GM19467 (cell line): ENCODE results near the gene METTL6.
A peak's percentile ranks its signal among the peaks of the same experiment; 100 is the strongest.
"Not testable (repeated sequence)": the region's sequence is repeated elsewhere in the genome, so short reads cannot be mapped to it uniquely, and the experiment has no call there.

Source experiments
- ATAC-seq: cut with Tn5 transposase; IDR thresholded peaks from one replicate; pipeline ENCODE4 v1.9.1; 2021; ENCODE audit warnings: mild to moderate bottlenecking, moderate library complexity; ENCODE audit not compliant: unreplicated experiment

The METTL6 gene, protein sequence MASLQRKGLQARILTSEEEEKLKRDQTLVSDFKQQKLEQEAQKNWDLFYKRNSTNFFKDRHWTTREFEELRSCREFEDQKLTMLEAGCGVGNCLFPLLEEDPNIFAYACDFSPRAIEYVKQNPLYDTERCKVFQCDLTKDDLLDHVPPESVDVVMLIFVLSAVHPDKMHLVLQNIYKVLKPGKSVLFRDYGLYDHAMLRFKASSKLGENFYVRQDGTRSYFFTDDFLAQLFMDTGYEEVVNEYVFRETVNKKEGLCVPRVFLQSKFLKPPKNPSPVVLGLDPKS

DNA sequence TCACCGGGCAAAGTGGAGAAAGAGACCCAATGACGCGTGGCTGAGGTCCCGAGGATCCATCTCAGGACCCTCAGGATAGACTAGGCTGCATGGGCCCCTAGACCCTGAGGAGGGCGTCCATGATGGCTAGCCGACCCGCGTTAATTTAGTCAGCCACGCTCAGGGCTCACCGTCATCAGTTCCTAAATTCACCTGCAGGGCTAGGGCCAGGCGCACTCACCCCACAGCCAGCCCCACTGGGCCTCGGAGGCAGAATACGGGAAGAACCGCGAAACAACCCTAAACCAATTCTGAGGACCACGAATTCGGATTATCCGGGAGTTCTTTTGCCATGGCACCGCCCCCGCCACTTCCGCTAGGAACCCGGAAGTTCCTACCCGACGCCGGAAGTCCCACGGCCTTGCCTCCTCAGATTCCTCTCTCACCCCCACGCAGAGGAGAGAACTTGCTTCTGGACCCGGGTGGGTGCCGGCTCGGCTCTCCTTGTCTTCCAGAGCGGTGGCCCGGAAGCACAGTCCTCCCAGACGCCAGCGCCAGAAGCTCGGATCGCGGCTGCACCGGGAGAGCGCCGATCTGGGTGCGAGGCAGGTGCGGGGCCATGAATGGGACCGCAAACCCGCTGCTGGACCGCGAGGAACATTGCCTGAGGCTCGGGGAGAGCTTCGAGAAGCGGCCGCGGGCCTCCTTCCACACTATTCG is at the start of gene METTL6, which contains the start of gene EAF1:
Gene METTL6 (minus strand): TSS at position 363 of the 699 bp plus-strand sequence. CDS start 1,033 bp downstream, outside the sequence.
Gene EAF1 (plus strand): TSS at position 417 of the 699 bp plus-strand sequence. CDS start 182 bp downstream, at position 599.
- peak; percentile 84 for ATAC-seq

DNA sequence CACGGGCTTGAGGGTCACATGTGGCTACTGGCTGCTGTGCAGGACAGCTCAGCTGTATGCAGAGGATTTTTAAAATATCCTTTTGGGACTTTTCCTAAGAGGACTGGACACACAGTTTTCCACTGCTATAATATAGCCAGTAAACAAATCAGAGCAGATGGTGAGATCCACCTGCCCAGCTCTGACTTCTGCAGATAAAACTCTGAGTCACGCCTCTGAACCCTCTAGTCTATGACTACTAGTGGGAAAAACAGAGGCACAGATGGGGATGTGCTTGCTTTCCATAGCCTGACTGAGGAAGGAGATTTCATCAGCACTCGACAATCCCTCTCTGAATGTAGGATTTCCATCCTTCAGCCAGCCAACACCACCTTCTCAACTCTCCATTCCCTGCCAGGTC is 49.0 kb upstream of the METTL6 start:
- no peak for ATAC-seq

DNA sequence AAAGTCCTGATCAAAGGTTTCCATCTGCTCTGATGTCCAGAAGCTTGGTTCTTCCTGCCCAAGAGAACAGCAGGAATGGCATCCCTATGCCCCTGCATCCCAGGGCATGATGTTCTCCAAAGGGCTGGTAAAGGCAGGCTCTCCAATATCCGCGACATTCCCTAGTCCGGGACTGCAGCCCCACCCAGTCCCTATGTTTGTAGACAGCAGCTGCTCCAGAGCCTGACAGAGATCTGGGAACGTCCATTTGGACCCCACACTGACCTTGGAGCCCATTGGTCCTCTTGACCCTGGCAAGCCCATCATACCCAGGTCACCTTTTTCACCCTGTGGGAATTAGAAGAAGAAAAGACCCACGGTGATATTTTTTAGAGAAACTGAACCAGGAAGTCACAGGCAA is 47.8 kb upstream of the METTL6 start:
- ATAC-seq = no peak

DNA sequence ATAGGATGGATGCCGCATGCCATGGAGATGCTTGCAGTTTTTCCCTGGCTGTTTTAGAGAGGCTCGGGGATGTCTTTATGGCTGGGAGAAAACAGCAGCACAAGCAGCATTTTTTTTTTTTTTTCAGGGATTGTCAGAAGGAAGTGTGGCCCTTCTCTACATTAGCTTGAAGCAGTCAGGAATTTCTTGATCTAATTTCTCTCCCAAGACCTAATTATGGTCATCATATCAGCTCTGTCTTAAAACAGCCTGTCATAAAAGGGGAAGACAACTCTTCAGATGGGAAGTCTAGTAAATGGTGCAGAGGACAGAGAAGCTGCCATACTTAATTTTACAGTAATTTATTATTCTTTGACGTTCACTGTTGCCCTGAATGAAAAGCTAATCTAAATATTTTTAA is 44.5 kb upstream of the METTL6 start:
- ATAC-seq = no peak

DNA sequence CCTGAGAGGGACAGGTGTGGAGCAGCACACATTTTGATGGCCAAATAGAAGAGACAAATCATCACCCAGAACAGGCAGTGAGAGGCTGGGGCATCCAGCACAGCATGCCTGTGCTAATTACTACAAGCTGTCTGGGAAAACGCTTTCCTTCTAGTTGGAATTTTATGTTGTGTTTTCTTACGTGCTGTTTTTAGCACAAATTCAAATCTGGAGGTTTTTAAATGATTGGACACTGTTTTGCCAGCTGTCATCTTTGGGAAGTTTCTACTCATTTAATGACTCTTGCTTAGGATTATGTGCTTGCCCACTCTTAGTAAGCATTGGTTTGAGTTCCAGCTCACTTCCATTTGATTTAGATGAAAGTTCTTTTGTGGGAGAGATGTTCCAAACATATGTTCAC is 43.5 kb upstream of the METTL6 start:
- ATAC-seq = no peak

DNA sequence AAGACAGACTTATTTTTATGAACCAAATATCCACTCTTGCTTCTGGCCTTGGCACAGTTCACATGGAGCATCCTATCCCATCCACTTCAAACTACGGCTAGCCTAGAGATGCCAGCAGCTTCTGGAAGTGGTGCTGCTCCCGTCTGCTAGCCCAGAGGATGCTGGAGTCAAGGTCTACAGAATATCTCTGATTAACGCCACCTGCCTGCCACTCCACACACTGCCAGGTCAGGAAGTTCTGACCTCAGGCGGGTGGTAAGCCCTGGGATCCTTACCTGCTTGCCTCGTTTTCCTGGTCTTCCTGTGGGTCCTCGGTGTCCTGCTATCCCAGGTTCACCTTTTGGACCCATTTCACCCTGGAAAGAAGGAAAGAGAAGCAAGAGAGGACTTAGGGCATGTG is 42.9 kb upstream of the METTL6 start:
- ATAC-seq = no peak

DNA sequence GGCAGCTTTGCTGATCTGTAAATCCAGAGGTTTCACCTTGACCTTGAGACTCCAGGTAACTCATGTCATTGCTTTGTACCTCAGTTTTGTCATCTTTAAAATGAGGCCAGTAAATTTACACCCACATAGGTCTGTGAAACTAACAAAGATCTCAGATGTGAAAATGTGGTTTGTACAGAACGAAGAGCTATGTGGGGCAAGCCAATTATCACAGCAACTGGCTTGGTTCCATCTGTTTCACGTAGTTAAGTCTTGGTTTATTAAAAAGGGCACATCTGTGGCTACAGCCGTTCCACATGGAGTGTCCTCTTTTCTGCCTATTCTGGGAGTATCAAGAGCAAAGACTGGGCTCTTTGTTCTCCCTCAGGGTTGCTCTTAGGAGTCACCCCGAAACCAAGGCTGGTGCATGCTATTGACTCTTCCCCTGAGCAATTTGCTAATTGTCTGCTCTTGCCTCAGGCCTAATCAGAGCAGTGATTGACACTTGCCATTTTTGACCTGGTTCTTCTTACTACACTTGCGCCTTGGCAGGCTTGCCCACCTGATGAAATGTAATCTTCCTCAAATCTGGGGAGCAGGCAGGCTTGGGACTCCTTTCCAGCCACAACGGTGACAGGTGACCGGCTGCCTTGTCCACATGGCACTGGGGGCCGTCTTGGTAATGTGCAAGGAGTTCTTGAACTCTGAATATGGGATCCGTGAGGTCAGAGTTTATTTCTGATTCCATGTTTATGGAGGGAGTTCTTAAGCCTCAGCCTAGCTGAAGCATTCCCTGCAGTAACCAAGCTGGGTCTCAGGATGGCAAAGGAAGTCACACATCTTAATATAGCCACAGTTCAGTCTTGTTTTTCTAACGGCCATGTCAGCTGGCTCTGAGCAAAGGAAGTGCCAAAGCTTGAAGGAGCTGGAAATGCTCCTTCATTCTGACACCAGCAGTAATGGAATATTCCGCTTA is 40.2 kb upstream of the METTL6 start:
- no peak for ATAC-seq

DNA sequence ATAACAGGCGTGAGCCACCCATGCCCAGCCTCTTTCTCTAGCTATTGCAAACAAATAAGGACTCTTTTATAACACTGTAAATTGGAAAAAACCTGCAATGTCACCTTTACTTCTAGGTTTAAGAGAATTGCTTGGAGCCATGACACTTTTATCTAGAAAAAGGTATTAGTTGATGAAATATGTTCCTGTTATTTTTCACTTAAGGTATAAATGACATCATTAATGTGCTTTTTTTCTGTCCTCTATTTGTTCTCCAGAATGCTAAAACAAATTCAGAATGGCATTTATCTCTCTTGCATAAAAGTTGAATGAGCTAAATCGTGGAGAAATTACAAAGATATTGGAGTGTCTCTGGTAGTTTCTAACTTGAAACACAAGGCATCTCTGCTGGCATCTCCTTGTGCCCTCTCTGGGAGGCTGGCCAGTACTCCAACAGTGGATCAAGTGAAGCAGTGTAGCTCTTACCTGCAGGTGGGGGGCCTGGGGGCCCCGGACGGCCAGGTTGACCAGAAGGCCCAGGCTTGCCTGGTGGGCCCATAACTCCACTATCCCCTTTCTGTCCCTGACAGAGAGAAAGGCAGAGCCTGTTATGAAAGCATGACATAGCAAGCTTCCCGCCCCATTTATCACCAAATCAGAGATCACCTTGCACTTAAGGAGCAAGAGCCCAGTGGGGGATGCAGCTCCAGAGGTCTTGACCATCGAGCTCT is 38.7 kb upstream of the METTL6 start:
- no peak for ATAC-seq

DNA sequence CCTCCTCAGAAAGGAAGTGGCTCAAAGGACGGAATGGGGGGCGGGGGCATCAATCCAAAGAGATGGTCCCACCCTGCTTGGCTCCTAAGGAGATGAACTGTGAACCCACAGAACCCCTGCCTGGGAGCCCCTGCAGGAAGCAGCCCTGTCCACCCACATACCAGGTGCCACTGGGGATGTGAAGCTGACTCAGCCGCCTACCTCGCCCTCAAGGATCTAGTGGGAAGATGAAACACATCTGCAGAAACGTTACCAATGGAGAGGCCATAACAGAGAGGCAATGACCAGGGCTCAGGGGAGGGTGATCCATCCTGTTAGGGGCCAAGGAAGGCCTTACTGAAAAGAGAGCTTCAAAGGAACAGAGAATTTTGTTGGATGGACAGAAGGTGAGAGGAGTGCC is 35.1 kb upstream of the METTL6 start:
- no peak for ATAC-seq

DNA sequence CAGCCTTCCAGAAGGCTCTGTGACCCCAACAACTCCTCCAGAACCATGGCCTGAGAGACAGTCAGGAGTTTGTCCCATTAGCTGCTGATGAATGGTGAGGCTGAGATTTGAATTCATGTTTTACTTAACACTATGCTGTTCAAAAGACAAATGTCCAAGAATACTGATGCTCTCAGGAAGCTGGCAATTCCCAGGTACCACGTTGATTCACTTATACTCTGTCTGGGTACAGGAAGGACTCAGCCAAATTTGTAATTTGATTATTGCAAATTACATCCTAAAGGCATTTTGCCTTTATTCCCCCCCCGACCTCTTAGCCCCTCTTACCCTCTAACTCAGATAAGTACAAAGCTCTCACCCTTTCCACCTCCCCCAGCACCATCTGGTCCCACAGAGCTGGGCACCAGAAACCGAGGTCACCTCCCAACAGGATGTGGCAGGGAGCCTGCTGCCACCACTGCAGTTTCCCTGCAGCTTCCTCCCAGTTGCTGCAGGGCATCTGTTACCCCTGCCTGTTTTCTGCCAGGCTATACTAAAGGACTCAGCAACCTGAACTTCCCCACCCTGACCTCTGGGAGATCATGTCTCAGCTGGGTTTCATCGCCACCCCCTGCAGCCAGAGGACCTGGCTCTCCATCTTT is 33.7 kb upstream of the METTL6 start:
- no peak for ATAC-seq

DNA sequence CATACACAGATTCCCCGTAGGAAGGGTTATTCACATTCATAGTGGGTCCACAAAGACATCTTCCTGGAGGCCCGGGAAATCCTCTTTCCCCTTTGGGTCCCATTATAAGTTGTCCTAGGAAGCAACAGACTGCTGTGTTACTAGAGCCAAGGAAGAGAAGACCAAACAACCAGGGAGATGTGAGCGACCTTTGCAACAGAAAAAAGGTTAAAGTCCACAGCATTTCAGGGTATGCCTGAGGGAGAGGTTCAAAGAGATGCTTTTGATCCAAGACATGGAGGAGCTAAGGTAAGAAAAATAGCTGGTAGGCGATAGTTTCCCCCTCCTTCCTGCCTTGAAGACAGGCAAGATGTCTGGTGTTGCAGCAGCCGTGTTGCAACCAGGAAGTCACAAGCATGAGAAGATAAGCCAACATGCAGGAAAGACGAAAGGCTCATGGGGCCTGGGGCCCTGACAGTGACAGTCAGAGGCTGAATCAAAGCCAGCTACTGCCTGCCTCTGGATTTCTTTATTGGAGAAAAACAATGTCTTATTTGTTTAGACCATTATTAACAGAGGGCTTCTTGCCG is 31.0 kb upstream of the METTL6 start:
- no peak for ATAC-seq

DNA sequence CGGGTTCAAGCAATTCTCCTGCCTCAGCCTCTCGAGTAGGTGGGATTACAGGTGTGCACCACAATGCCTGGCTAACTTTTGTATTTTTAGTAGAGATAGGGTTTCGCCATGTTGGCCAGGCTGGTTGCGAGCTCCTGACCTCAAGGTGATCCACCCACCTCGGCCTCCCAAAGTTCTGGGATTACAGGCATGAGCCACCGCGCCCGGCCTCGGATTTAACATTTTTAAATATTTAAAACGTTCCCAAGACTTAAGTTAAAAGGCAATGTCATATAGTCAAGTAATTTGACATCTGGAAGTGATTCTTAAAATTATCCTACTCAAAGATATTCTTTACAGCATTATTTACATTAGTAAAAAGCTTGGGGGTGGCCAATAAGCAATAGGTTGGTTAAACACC is 29.6 kb upstream of the METTL6 start:
- not testable (repeated sequence) for ATAC-seq

DNA sequence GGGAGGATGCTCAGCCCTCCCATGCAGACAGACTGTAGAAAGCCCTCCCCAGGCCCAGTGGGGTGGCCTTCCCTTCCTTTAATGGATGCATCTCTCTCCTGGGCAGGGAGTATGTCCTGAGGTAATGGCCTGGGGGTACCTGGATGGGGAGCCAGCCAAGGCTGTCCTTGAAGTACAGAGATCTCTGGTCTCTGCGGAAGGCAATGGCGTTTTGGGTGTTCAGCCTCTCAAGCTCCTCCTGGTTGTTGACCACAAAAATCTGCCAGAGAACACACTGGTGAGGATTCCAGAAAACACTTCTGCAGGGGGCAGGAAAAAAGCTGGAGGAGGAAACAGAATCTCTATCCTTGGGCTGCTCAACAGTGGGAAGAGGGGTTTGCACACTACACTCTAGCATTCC is 29.0 kb upstream of the METTL6 start:
- no peak for ATAC-seq

DNA sequence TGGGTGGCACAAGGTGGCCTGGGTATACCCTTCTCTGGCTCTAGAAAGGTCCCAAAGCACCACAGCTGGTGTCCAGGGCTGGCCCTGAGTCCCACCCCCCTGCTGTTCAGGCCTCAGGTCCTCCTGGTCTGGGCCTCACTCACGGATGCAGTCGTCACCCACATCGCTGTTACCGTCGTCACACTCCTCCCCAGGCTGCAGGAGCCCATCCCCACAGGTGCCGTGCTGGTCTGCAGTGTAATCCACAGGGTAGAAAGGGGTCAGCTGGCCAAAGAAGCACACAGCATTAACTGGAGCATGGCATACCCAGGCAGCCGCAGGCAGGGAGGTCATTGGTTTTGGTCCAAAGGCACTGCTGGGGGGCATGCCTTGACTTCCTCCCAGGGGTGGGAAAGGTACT is 28.4 kb upstream of the METTL6 start:
- no peak for ATAC-seq

DNA sequence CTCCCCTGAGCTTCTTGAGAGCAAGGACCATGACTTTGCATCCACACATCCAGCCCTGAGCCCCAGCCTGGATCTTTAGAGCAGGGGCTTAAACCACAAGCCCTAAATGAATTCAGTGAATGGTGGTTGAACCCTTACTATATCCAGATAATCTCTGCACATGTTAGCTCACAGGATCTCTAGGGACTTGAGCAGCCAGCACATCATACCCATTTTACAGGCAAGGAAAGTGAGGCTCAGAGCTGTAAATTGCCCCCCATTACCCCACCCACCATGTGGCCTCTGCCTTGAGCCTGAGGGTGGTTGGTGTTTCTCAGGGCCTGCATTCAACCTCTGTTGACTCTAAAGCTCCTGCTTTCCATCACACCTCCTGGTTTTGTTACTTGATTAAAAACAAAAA is 27.6 kb upstream of the METTL6 start:
- no peak for ATAC-seq

DNA sequence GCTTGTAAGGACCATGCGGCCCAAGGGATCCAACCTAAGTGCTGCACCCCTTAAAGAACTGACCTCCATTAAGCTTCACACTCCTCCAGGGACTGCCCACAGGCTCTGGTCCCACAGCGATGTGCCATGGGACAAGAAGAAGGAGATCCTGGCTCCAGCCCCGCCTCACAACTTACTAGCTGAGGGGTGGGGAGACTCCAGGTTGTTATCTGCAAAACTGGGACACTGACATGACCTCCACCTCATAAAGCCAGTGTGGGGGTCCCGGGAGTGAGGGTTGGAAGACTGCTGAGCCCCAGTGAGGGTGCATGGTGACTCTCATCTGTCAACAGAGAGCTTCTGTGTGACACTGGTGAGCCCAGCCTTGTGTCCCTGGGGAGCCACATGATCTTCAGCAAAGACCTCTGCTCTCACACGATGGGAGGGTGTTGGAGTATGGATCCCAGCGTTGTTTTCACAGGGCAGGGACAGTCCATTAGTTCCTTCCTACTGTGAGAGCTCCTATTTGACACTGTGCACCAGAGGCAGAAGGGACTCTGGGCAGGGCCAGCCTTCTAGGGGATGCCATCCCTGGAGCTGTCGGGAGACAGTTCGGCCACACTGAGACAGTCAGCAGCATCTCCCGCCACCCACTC is 26.8 kb upstream of the METTL6 start:
- ATAC-seq = no peak

DNA sequence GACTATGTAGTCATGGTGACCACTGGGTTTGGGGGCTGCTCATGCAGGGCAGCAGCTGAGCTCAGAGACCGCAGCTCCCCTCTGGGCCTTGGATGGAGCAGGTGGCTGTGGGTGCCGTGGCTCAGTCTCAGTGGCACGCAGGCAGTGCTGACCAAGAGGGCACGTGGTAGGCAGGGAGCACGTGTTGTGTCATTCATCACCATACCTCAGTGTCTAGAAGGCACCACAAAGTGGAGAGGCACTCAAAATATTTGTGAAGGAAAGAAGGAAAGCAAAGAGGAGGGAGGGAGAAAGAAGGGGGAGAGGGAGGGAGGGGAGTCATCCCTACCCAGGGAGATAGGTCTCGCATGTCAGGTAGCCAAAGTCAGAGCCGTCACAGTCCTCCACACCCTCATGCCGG is 26.2 kb upstream of the METTL6 start:
- ATAC-seq = no peak

DNA sequence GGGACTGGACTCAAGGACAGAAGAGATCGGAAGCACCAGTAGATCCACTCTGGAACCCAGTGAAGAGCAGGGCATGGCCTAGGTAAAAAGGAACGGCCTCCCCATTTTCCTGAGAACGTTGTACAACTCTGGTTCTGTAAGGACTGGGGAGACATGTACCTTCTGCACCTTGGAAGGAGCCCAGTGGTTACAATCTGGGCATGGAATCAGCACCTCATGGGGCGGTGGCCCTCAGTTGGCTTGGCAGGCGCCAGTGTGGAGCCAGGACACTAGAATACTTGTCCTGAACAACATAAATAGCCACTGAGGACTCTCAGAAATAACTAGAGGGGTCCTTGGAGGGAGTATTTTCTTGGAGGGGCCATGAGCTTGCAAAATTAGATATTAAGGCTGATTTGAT is 25.6 kb upstream of the METTL6 start:
- no peak for ATAC-seq

DNA sequence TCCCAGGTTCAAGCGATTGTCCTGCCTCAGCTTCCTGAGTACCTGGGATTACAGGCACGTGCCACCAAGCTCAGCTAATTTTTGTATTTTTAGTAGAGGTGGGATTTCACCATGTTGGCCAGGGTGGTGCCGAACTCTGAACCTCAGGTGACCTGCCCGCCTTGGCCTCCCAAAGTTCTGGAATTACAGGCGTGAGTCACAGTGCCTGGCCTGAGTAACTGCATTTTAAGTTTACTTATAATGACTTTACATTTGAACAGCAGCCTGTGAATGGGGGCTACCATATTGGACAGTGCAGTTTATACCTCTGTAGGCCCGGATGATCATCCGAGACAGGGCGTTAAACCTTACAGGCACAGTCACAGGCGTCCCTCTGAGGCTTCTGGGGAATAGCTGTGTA is 24.8 kb upstream of the METTL6 start:
- ATAC-seq = no peak
